Body of pancreas (tissue), 4 donors: ENCODE data around the gene ARMC12.
"Not testable (repeated sequence)": the region's sequence is repeated elsewhere in the genome, so short reads cannot be mapped to it uniquely, and the experiment has no call there.

Experiments used
- CTCF ChIP-seq, 7 experiments: fragments of 450-650 bp in 4 of 7; fragments of 200-600 bp in 3 of 7; sonication (generic) in 3 of 7; IDR thresholded peaks; one replicate each; pipeline ENCODE4 v1.5.1; 2016 to 2019; ENCODE audit warnings: antibody characterized with exemption in 7 of 7
- POLR2A ChIP-seq, 3 donors: fragments of 450-650 bp; IDR thresholded peaks; one replicate each; pipeline ENCODE4 v1.6.1; 2016; ENCODE audit warnings: antibody characterized with exemption in 3 of 3, mild to moderate bottlenecking in 2 of 3

- TF ChIP-seq CTCF, POLR2A (IDR thresholded peaks at IDR 0.05): not testable (repeated sequence)
Observed at GRCh38 chr6:35734319-35734718, 2.5 kb upstream of the ARMC12 start.
